HG02973 (cell line): ENCODE data around the gene IL21R.

Source experiments
- ATAC-seq: cut with Tn5 transposase; IDR thresholded peaks from one replicate; pipeline ENCODE4 v1.9.1; 2021; ENCODE audit warnings: moderate library complexity; ENCODE audit not compliant: unreplicated experiment

The IL21R gene

GRCh38 chr16:27483624-27484023 lies 81.7 kb downstream of the IL21R start:
- ATAC-seq, result no peak

- ATAC-seq, result no peak
Observed at GRCh38 chr16:27485126-27485525, 83.2 kb downstream of the IL21R start.

- ATAC-seq, result no peak
Observed at GRCh38 chr16:27485811-27486210, 83.8 kb downstream of the IL21R start.

DNA sequence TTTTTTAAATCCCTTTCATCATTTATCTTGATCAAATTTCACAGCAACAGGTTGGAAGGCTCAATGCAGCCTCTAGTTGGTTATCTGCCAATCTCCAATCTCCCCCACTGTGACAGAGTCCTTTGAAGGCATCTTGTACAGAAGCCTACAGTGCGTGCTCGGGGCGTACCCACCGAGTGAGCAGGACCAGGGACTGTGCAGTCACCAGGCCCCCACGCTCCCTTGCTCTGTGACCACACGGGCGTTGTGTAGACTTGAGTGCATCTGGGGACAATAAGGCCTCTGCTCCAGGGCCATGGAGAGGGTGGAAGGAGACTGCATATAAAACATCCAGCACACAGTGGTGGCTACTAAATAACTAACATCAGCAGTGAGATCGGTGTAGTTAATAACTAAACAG lies 84.4 kb downstream of the IL21R start:
- no peak for ATAC-seq

DNA sequence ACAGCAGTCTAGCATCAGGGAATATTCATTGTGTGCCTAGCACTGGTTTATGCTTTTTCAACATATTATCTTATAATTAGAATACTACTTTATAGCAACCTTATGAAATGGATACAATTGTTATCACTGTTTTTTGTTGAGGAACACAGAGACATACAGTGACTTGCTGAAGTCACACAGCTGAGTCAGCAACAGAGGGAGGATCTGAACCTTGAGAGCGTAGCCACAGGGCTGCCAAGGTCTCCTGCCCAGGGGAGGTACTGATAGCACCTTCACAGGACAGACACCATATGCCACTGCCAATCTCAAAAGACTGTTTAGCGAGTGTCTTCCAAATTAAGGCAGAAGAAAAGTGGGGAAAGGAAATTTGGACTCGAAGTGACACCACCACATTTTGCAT lies 84.8 kb downstream of the IL21R start:
- no peak for ATAC-seq

- no peak for ATAC-seq
Observed at GRCh38 chr16:27489421-27489820, 87.4 kb downstream of the IL21R start.

DNA sequence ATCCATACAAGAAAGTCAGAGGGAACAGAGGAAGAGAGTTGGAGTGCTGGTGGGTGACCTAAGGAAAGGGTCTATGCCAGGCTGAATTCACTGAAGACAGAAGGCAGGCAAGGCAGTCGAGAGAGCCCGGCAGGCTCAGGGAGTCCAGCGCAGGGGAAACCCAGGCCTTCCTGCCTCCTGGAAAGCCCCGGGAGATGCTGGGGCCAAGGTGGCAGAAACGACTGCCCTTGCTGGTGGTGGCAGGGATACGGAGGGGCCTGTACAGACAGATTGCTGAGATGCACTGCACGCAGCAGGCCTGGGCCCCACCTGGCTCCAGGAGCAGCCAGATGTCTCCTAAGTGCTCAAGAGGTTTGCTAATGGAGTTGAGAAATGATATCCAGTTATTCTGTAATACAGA lies 87.9 kb downstream of the IL21R start:
- no peak for ATAC-seq

DNA sequence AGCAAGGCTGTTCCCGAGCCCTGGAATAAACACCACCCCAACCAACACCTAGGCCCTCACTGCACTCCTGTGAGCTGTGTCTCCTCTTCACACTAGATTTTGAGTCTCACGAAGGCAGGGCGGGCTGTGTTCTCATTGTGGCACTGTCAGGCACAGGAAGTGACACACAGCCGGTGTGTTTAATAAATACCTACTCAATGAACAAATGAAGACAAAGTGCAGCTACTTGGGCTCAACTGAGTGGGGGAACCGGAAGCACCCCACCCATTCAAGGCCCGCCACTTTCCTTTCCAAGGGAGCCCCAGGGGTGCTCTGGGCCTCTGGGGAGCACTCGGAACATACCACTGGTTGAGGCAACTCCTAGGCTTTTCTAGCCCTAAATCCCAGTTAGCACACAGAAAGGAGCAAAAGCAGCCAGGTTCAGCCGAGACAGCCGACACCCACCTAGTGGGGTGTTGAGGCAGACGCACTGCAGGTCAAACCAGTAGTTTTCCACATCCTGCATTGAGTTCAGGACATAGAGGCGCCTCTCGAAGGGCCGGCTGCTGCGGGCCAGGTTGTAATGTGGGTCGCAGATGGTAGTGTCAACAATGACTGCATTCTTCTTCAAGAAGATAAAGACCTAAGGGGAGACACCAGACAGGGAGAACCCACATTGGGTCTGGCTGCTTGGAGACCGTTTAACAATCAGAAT lies 90.1 kb downstream of the IL21R start:
- no peak for ATAC-seq

- no peak for ATAC-seq
Observed at GRCh38 chr16:27492588-27492979, 90.6 kb downstream of the IL21R start.

- no peak for ATAC-seq
Observed at GRCh38 chr16:27495191-27495590, 93.2 kb downstream of the IL21R start.

DNA sequence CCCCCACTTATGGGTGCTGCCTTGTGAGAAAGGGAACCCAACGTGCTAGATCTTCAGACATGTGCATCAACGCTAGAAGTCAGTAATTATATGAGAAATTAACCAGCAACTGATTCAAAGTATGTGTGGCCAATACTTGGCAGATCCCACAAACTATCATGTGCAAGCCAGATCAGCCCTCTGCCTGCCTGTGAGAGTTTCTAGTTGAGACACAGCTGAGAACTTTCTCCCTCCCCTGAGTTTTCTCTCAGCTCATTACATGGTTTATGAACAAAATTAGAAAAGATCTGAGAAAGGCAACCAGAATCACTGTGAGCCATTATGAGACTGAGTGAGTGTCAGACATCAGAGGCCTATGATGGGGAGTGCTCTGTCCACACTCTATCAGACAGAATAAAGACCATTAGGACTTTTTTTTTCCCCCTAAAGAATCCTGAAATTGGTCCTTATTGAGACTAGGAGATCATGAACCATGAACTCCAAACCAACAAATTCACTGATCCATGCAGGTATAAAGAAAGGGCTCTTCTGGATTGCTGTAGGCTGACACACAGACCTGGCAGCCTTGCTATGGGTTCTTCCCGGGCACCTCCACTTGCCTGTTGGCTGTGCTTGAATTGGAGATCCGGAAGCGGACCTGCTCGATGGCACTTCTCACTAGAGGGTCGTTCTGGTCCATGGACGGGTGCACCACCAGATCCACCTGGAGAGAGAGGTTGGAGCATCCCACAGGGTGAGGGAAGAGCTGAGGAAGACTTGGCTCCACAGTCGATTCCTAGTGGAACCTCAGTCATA lies 96.3 kb downstream of the IL21R start:
- ATAC-seq, result no peak

- ATAC-seq, result no peak
Observed at GRCh38 chr16:27498916-27499658, 97.1 kb downstream of the IL21R start.

- no peak for ATAC-seq
Observed at GRCh38 chr16:27499659-27500055, 97.7 kb downstream of the IL21R start.

DNA sequence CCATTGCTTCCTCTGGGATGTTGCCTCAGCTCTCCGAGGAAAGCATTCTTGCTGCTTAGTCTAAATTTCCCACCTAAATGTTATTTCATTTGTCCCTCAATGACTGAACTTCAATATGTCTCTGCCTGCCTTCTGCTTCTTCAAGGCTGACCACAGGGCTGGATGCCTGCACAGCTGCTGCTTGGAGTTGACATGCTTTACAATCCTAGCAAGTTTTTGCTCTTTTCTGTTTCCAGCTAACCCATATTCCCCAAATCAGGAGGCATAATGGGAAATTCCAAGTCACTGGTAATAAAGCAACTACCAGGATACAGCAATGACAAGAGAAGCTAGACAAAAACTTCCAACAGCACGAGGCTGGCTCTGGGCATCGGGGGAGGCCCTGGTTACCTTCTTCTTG lies 98.8 kb downstream of the IL21R start:
- ATAC-seq, result no peak
